Measurements from ENCODE around the gene TMCO4.
"Not testable (repeated sequence)": the region's sequence is repeated elsewhere in the genome, so short reads cannot be mapped to it uniquely, and the experiment has no call there.

Gene TMCO4

DNA sequence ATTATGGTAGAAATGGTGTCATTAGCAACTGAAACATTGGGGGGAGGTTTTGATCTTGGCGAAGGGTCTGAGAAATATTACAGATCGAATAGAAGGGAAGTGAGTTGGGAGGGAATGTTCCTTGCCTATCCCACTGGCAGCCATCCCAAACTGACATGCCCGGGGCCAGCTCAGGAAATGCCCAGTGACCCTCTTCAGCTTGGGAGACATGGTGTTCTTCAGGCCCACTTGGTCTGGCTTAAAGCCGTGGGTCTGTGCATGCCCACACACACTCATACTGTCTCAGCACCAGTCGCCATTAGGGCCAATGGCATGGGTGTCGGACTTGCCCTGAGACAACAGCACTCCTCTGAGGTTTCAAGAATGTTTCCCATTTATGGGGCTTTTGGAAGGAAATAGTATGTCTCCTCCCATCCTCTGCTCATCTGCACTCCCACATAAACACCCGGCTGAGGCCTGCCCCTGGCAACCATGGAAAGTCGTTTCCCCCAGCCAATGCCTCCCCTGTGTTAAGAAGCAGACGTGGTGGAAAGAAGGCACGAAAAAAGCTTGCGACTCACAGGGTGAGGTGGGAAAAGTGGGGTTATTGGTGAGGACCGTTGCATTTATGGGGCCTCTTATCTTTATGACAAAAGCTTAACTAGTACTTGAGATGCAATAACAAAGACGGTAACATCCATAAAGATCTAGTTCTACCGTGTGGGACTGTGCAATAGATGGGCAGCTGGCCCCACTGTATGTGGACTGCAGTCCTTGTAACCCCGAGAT, 13.3 kb upstream of the TMCO4 start:
- DNase-seq, result no peak

DNA sequence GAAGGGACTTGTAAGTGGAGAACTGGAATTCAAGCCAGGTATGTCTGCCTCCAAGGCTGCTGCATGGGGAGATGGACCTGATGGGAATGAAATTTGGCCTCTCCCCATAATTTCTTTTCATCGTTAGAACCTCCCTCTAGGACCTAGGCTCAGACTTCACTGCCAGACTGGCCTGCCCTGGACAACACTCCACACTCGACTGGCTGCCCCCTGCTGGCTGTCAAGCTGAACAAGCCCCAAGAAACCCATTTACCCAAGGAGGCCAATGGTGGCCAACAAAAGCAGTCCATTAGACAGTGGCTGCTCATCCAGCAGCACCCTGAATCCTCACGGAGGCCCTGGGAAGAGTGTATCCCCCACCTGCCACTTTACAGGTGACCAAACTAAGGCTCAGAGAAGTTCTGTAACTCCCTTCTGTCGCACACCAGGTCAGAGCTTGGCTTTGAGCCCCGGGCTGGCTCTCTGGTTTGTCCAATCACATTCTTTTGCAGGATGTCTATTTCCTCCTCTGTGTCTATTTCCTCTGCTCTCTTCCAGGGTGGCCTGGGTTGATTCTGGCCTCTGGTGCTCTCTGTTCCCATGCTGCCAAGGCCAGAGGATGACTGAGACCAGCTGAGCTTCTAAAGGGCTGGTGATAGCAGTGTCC, 11.6 kb upstream of the TMCO4 start:
- peak; percentile 46 for DNase-seq

DNA sequence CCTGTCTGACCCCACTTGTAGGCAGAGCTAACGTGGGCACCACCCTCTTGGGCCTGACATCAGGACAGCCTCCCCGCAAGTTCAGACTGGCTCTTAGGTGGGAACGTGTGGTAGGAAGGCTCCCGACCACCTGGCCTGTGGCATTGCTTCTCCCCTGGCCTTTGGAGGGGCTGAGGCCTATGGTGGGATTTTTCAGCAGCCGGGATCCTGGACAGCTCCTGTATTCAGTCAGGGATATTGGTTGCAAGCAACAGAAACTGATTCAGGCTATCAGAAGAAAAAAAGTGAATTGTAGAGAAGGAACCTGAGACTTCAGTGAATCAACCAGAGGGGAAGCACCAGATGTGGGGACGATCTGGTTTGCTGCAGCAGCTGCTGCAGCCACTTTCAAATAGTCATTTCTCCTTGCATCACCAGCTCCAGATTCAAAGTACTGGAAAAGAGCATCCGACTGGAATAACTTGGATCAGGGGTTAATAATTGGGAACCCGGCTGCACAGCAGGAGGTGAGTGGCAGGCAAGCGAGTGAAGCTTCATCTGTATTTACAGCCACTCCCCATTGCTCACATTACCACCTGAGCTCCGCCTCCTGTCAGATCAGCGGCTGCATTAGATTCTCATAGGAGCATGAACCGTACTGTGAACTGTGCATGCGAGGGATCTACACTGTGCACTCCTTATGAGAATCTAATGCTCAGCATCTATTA, 9.5 kb upstream of the TMCO4 start:
- no peak for DNase-seq

GRCh38 chr1:19808351-19808750, 8.6 kb upstream of the TMCO4 start:
- no peak for DNase-seq

- no peak for DNase-seq
These were observed 5.1 kb upstream of the TMCO4 start for GRCh38 chr1:19804831-19805251.

DNA sequence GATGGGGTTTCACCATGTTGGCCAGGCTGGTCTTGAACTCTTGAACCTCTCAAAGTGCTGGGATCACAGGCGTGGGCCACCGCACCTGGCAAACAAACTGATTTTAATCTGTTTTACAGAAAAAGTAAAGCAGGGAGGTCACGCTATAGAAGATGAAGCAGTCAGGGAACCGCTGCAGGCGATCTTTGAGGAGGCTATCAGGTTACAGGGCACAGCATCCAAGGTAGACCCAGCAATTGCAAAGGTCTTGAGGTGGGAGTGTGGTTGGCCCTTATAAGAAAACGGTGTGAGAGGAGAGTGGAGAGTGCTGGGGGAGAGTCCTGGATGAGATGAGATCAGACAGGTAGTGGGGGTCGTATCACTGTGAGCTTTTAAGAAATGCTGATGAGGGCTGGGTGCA, 2.6 kb upstream of the TMCO4 start:
- DNase-seq, result no peak

DNA sequence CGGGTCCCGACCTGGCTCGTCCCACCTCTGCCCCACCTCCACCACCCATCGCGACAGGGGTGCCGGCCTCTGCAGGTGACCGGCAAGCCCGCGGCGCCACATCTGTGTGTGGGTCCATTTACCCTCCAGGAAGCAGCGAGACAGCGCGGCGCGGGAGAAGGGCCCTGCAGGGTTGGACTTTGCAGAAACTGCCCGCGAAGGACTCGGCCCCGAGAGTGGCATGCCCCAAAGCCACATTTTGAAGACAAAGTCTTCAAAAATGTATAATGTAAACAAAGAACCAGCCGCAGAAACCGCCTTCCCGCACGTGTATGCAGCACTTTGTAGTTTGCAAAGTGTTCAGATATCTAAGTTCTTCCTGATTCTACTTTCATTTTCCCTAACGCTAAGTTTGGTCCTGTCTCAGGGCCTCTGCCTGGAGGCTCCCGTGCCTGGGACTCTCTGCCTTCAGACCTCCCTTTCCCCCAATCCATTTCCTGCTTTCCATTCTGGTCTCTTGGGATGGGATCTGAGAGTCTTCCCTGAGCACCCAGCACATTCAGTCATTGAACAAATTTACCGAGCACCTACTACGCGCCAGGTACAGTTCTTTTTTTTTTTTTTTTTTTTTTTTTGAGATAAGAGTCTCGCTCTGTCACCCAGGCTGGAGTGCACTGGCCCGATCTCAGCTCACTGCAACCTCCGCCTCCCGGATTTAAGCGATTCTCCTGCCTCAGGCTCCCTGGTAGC, 524 bp upstream of the TMCO4 start:
- DNase-seq, result peak; percentile 30 to 41

DNA sequence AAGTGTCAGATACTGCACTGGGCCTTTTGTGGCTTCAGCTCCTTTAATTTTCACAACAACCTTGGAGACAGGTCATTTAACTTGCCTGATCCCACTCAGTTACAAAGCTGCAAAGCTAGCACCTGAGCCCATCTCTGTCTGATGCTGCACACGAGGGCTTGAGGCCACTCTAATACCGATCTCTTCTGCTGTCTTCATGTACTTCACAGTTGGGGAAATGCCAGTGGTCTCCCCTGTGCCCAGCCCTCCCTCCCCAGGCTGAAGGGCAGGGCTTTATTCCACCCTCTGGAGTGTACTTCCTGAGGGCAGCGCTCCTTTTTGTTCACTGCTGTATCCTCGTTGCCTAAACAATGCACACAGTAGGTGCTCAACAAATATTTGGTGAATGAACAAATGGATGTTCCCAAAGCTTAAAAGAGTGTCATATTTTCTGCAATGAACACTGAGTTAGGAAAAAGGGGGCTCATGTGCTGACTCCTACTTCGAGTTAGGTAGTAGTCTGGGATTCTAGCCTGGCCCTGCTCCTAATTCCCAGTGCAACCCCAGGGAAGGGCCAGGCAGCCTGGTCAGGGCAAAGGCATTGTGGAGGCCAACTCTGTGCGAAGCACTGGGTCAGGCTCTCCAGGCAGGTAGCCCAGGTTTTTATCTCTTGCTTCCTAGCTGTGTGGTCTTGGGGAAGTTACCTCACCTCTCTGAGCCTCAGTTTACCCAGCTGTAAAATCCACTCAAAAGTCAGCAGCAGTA, 1.1 kb downstream of the TMCO4 start:
- no peak for DNase-seq

- no peak for DNase-seq
These were observed 1.9 kb downstream of the TMCO4 start for GRCh38 chr1:19797827-19798226.

DNA sequence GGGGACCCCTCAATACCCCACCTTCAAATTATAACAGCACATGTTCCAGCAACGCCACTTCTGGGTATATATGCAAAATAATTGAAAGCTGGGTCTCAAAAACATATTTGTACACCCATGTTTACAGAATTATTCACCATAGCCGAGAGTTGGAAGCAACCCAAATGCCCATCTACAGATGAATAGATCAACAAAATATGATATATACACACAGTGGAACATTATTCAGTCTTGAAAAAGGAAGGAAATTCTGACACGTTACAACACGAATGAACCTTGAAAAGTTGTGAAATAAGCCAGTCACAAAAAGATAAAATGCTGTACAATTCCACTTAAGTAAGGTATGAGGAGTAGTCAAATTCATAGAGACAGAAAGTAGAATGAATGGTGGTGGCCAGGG, 5.1 kb downstream of the TMCO4 start:
- DNase-seq, result no peak

- no peak for DNase-seq
These were observed 6.2 kb downstream of the TMCO4 start for GRCh38 chr1:19793360-19794046.

DNA sequence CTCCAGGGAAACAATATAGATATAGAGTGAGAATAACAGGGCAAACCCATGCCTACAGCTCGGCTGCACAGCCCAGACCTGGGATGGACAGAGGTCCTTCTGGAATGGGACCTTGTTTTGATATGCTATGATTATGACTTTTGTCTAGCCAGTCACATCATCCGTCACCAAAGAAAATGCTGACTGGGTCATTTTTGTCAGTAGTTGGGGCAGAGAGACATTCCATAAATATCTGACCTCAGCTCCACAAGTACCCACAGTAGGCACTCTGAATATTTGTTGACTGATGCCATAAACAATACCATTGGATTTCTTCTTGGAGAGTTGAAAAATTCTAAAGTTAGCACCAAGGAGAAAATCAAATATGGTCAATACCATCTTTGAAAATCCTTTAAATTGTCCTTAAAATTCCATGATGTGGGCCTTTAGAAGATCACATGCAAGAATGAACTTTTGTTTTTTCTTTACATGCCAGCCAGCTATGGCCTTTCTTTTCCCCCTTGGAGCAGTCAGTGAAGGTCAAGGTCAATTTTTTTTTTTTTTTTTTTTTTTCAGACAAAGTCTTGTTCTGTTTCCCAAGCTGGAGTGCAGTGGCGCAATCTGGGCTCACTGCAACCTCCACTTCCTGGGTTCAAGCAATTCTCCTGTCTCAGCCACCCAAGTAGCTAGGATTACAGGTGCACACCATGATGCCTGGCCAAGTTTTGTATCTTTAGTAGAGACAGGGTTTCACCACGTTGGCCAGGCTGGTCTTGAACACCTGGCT, 7.3 kb downstream of the TMCO4 start:
- no peak for DNase-seq

DNA sequence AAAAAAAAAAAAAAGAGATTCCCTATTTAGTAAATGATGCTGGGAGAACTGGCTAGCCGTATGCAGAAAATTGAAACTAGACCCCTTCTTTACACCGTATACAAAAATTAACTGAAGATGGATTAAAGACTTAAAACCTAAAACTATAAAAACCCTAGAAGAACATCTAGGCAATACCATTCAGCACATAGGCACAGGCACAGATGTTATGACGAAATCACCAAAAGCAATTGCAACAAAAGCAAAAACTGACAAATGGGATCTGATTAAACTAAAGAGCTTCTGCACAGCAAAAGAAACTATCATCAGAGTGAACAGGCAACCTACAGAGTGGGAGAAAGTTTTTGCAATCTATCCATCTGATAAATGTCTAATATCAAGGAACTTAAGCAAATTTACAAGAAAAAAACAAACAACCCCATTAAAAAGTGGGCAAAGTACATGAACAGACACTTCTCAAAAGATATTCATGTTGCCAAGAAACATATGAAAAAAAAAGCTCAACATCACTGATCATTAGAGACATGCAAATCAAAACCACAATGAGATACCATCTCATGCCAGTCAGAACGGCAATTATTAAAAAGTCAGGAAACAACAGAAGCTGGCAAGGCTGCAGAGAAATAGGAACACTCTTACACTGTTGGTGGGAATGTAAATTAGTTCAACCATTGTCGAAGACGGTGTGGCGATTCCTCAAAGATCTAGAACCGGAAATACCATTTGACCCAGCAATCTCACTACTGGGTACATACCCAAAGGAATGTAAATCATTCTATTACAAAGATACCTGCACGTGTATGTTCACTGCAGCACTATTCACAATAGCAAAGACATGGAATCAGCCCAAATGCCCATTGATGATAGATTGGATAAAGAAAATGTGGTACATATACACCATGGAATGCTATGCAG, 9.4 kb downstream of the TMCO4 start:
- not testable (repeated sequence) for DNase-seq

GRCh38 chr1:19786988-19787423, 12.7 kb downstream of the TMCO4 start:
- no peak for DNase-seq

- DNase-seq, result no peak
These were observed 14.1 kb downstream of the TMCO4 start for GRCh38 chr1:19785660-19786059.

- DNase-seq, result no peak
These were observed 19.3 kb downstream of the TMCO4 start for GRCh38 chr1:19780267-19780877.

- DNase-seq, result no peak
These were observed 22.8 kb downstream of the TMCO4 start for GRCh38 chr1:19776933-19777332.

GRCh38 chr1:19776287-19776686, 23.4 kb downstream of the TMCO4 start:
- no peak for DNase-seq

DNA sequence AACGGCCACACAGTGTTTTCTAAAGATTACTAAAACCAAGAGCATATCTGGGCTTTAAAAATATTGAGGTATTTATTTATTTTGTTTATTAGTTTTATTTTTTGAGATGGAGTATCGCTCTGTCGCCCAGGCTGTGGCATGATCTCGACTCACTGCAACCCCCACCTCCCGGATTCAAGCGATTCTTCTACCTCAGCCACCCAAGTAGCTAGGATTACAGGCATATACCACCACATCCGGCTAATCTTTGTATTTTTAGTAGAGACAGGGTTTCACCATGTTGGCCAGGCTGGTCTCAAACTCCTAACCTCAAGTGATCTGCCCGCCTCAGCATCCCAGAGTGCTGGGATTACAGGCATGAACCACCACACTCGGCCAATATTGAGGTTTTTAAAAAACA, 23.9 kb downstream of the TMCO4 start:
- DNase-seq, result no peak

GRCh38 chr1:19775317-19775716, 24.4 kb downstream of the TMCO4 start:
- no peak for DNase-seq
